Nephron progenitor cell (in vitro differentiated cells): ENCODE measurements around the gene CD72.
A peak's percentile ranks its signal among the peaks of the same experiment; 100 is the strongest.
"Not testable (repeated sequence)": the region's sequence is repeated elsewhere in the genome, so short reads cannot be mapped to it uniquely, and the experiment has no call there.

Experiments
- DNase-seq: peaks from one replicate; pipeline ENCODE4 v3.0.0; 2021
- H3K27ac Mint-ChIP-seq: 2 replicates; pipeline ENCODE4 v1.8.0; 2021; ENCODE audit warnings: mild to moderate bottlenecking, moderate library complexity, mixed read lengths
- H3K27me3 Mint-ChIP-seq: 2 replicates; pipeline ENCODE4 v1.8.0; 2021; ENCODE audit warnings: mild to moderate bottlenecking, low read depth, mixed read lengths; ENCODE audit not compliant: poor library complexity
- H3K36me3 Mint-ChIP-seq: 2 replicates; pipeline ENCODE4 v1.8.0; 2021; ENCODE audit warnings: low read depth, mixed read lengths
- H3K4me1 Mint-ChIP-seq: 2 replicates; pipeline ENCODE4 v1.8.0; 2021; ENCODE audit warnings: mixed read lengths
- H3K4me3 Mint-ChIP-seq: 2 replicates; pipeline ENCODE4 v1.8.0; 2021; ENCODE audit warnings: mild to moderate bottlenecking, moderate library complexity, mixed read lengths
- H3K9me3 Mint-ChIP-seq: 2 replicates; pipeline ENCODE4 v1.8.0; 2021; ENCODE audit warnings: mild to moderate bottlenecking, moderate library complexity, mixed read lengths
- TF ChIP-seq, protein P1 (sequence below): fragments of 200-600 bp; sonication (generic); IDR thresholded peaks from 2 replicates; pipeline ENCODE4 v1.5.0; 2021; ENCODE audit warnings: antibody characterized with exemption

The CD72 gene

GRCh38 chr9:35636877-35637246 lies 18.6 kb upstream of the CD72 start:
- peaks cover 32% of the 10 kb centered on the region for H3K36me3 Mint-ChIP-seq
- peaks cover 30% of the 10 kb centered on the region for H3K4me1 Mint-ChIP-seq
- not testable (repeated sequence) for H3K27ac Mint-ChIP-seq, DNase-seq, H3K4me3 Mint-ChIP-seq
- H3K9me3 Mint-ChIP-seq = peaks cover 33% of the 10 kb centered on the region
- peaks cover 22% of the 10 kb centered on the region for H3K27me3 Mint-ChIP-seq

DNA sequence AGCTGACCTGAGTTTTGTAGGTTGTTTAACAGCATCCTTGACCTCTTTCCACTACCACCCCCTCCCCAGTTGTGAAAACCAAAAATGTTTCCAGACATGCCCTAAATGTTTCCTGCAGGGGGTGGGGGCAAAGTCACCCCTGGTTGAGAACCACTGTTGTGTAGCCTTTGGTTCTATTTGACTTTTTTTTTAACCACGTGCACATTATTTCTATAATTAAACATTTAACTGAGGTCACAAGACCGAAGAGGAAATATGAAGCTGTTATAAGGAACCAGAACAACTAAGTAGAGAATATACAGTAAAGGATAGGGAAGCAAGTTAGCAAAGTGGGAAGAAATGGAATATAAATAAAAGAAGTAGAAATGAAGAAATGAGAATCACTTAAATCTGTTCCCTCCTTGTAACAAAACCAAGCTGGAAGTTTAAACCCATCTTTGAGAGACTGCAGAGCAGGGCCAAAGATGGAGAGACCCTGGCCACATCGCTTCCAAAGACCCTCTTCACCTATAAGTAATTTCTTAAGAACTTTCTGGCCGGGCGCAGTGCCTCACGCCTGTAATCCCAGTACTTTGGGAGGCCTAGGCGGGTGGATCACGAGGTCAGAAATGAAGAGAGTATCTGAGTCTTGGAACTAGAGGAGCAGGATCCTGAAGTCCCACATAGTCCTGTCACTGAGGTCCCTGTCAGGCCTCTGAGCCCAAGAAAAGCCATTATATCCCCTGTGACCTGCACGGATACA lies 18.1 kb upstream of the CD72 start:
- Mint-ChIP-seq H3K27ac (no peak overlapping the region), H3K4me3 (no peak overlapping the region), H3K4me1 (peaks cover 30% of the 10 kb centered on the region), H3K9me3 (peaks cover 28% of the 10 kb centered on the region), H3K36me3 (peaks cover 27% of the 10 kb centered on the region), H3K27me3 (peaks cover 19% of the 10 kb centered on the region)
- no peak for DNase-seq
- TF ChIP-seq, protein P1, sequence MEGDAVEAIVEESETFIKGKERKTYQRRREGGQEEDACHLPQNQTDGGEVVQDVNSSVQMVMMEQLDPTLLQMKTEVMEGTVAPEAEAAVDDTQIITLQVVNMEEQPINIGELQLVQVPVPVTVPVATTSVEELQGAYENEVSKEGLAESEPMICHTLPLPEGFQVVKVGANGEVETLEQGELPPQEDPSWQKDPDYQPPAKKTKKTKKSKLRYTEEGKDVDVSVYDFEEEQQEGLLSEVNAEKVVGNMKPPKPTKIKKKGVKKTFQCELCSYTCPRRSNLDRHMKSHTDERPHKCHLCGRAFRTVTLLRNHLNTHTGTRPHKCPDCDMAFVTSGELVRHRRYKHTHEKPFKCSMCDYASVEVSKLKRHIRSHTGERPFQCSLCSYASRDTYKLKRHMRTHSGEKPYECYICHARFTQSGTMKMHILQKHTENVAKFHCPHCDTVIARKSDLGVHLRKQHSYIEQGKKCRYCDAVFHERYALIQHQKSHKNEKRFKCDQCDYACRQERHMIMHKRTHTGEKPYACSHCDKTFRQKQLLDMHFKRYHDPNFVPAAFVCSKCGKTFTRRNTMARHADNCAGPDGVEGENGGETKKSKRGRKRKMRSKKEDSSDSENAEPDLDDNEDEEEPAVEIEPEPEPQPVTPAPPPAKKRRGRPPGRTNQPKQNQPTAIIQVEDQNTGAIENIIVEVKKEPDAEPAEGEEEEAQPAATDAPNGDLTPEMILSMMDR = no peak

- Mint-ChIP-seq H3K9me3 (peaks cover 22% of the 10 kb centered on the region), H3K4me3 (no peak overlapping the region), H3K27me3 (peaks cover 19% of the 10 kb centered on the region), H3K36me3 (peaks cover 21% of the 10 kb centered on the region), H3K4me1 (peaks cover 30% of the 10 kb centered on the region), H3K27ac (peak overlapping the region; percentile 37)
- TF ChIP-seq, protein P1 = no peak
- DNase-seq = no peak
These were observed 17.5 kb upstream of the CD72 start for GRCh38 chr9:35635730-35636129.

DNA sequence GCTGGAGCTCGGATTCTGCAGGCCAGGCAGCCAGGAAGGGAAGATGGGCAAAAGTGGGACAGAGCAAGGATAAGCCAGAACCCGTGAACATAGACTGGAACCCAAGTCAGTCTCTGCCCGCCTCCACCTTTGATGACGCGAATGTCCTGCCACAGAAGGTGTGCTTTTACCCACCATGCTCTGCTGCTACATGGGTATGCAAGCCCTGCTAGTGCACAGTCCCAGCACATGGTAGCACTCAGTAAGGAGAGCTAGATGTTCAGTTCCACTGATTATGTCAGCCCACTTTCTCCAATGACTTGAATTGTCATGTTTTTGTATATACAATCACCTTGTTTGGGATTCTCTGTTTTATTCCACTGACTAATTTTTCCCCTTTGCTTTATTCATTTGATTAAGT lies 11.4 kb upstream of the CD72 start:
- TF ChIP-seq, protein P1 = no peak

DNA sequence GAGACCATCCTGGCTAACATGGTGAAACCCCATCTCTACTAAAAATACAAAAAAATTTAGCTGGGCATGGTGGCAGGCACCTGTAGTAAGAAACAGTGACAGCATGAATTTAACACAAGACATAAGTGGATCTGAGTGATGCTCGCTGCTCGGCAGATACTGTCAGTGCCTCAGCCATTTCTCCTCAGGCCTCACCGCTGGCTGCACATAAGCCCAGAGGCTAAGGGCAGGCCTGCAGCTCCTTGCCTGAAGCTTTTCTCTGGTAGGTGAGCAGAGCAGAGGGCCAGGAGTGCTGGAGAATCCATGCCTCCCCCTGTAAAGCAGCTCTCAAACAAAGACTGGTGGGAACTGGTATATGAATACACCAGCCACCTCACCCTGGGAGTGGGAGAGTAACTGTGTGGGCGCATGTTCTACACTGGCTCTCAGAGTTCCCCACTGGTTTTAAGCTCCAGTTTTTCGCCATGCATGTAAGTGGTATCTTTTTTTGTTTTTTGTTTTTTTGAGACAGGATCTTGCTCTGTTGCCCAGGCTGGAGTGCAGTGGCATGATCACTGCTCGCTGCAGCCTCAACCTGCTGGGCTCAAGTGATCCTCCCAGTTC lies 10.3 kb upstream of the CD72 start:
- no peak overlapping the region for H3K27ac Mint-ChIP-seq
- H3K36me3 Mint-ChIP-seq = peaks cover 3% of the 10 kb centered on the region
- TF ChIP-seq, protein P1 = no peak
- H3K9me3 Mint-ChIP-seq = peaks cover 4% of the 10 kb centered on the region
- H3K27me3 Mint-ChIP-seq = peaks cover under 1% of the 10 kb centered on the region
- H3K4me1 Mint-ChIP-seq = peaks cover 3% of the 10 kb centered on the region
- no peak overlapping the region for H3K4me3 Mint-ChIP-seq
- no peak for DNase-seq

More for the DNA sequence above, 11.4 kb upstream of the CD72 start:
- H3K36me3 Mint-ChIP-seq = peaks cover 6% of the 10 kb centered on the region
- no peak for DNase-seq
- peaks cover 7% of the 10 kb centered on the region for H3K9me3 Mint-ChIP-seq
- peaks cover 3% of the 10 kb centered on the region for H3K27me3 Mint-ChIP-seq
- no peak overlapping the region for H3K27ac Mint-ChIP-seq
- peaks cover 13% of the 10 kb centered on the region for H3K4me1 Mint-ChIP-seq
- no peak overlapping the region for H3K4me3 Mint-ChIP-seq

GRCh38 chr9:35627575-35627974 lies 9.4 kb upstream of the CD72 start:
- Mint-ChIP-seq H3K4me3 (no peak overlapping the region), H3K9me3 (no peaks in the 10 kb centered on the region), H3K36me3 (no peaks in the 10 kb centered on the region), H3K27me3 (no peaks in the 10 kb centered on the region), H3K4me1 (no peaks in the 10 kb centered on the region), H3K27ac (no peak overlapping the region)
- DNase-seq = no peak
- TF ChIP-seq, protein P1 = no peak
